ENCODE data around the gene VASH1. TPM values are rescaled to one million over a fixed set of nuclear protein-coding genes. Genes with fewer than 3 reads are reported as not detected.
"Not testable (repeated sequence)": the region's sequence is repeated elsewhere in the genome, so short reads cannot be mapped to it uniquely, and the experiment has no call there.

Gene VASH1
- polyA plus RNA-seq, 1 donor (not counting 4 experiments of a cell fraction or from before 2014, with no cell fraction given), result 0.12 TPM

DNA sequence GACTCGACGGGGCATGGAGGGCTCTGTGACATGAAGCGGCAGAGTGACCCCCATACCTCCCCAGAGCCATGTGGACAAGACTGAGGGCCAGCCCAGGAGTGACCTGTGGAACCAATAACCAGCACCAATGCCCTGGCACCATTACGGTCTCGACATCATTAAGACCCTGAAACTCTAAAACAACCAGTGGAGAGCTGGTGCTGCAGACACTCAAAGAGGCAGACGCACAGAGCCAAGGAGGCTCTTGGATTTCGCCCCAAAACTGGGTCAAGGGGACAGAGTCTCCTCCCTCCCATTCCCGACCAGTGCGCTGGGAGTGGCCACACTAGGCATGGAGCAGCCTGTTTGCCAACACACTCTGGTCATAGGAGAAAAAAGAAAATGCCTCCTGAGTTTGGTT, 41.6 kb upstream of the VASH1 start:
- H2AFZ ChIP-seq (ENCODE audit: control insufficient read depth, low read length), result no peak overlapping the region
- no peaks in the 10 kb centered on the region for H3K27me3 ChIP-seq (ENCODE audit: control insufficient read depth, extremely low read depth, insufficient read depth, low read length)
- DNase-seq (ENCODE audit: low read depth, low spot score) (no peak), FAIRE-seq (no peak)
- no peaks in the 10 kb centered on the region for H3K9me1 ChIP-seq (ENCODE audit: control insufficient read depth, extremely low read depth, insufficient read depth, low read length)
- no peaks in the 10 kb centered on the region for H3K79me2 ChIP-seq (ENCODE audit: control insufficient read depth, insufficient read depth, low read length)
- H4K20me1 ChIP-seq (ENCODE audit: control insufficient read depth, extremely low read depth, insufficient read depth, low read length), result no peaks in the 10 kb centered on the region
- no peak for TF ChIP-seq EZH2 (IDR thresholded peaks at IDR 0.05; ENCODE audit: low read length)
- TF ChIP-seq, protein P1, sequence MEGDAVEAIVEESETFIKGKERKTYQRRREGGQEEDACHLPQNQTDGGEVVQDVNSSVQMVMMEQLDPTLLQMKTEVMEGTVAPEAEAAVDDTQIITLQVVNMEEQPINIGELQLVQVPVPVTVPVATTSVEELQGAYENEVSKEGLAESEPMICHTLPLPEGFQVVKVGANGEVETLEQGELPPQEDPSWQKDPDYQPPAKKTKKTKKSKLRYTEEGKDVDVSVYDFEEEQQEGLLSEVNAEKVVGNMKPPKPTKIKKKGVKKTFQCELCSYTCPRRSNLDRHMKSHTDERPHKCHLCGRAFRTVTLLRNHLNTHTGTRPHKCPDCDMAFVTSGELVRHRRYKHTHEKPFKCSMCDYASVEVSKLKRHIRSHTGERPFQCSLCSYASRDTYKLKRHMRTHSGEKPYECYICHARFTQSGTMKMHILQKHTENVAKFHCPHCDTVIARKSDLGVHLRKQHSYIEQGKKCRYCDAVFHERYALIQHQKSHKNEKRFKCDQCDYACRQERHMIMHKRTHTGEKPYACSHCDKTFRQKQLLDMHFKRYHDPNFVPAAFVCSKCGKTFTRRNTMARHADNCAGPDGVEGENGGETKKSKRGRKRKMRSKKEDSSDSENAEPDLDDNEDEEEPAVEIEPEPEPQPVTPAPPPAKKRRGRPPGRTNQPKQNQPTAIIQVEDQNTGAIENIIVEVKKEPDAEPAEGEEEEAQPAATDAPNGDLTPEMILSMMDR (optimal IDR thresholded peaks at IDR 0.05 in 1 of 3, IDR thresholded peaks at IDR 0.05 in 1 of 3, conservative IDR thresholded peaks at IDR 0.05 in 1 of 3; ENCODE audit: extremely low read depth in 1 of 3, insufficient read depth in 2 of 3, low read length in 3 of 3), result no peak
- no peak overlapping the region for H3K9ac ChIP-seq (ENCODE audit: control insufficient read depth, extremely low read depth, insufficient read depth, low read length)
- no peak overlapping the region for H3K4me2 ChIP-seq (ENCODE audit: control insufficient read depth, extremely low read depth, insufficient read depth, low read depth, low read length)
- dilution Hi-C loops (cut with MboI; ENCODE audit: extremely low pct_ligation_motif_present, low sequenced_read_pairs), result no loop called here
- H3K36me3 ChIP-seq (ENCODE audit: control insufficient read depth in 2 of 2, extremely low read depth in 1 of 2, insufficient read depth in 2 of 2, low read length in 2 of 2), result no peaks in the 10 kb centered on the region
- no peaks in the 10 kb centered on the region for H3K4me1 ChIP-seq (ENCODE audit: control insufficient read depth, extremely low read depth, insufficient read depth, low read length)
- H3K27ac ChIP-seq (ENCODE audit: control insufficient read depth, insufficient read depth, low read length), result no peak overlapping the region
- H3K4me3 ChIP-seq (ENCODE audit: control insufficient read depth in 2 of 3, extremely low read depth in 1 of 3, insufficient read depth in 2 of 3, low read depth in 1 of 3, low read length in 3 of 3), result no peak overlapping the region
- H3K9me3 ChIP-seq (ENCODE audit: control insufficient read depth, low read depth, low read length), result no peaks in the 10 kb centered on the region

- no peak for DNase-seq (ENCODE audit: low read depth, low spot score)
- Histone ChIP-seq H3K27me3 (ENCODE audit: control insufficient read depth, extremely low read depth, insufficient read depth, low read length) (no peaks in the 10 kb centered on the region), H3K4me1 (ENCODE audit: control insufficient read depth, extremely low read depth, insufficient read depth, low read length) (no peaks in the 10 kb centered on the region)
These were observed 40.9 kb upstream of the VASH1 start for GRCh38 chr14:76720382-76720813.

GRCh38 chr14:76721506-76721905, 39.8 kb upstream of the VASH1 start:
- H3K4me2 ChIP-seq (ENCODE audit: control insufficient read depth, extremely low read depth, insufficient read depth, low read depth, low read length); H3K79me2 ChIP-seq (ENCODE audit: control insufficient read depth, insufficient read depth, low read length); H3K4me1 ChIP-seq (ENCODE audit: control insufficient read depth, extremely low read depth, insufficient read depth, low read length); H3K36me3 ChIP-seq (ENCODE audit: control insufficient read depth in 2 of 2, extremely low read depth in 1 of 2, insufficient read depth in 2 of 2, low read length in 2 of 2); H3K9ac ChIP-seq (ENCODE audit: control insufficient read depth, extremely low read depth, insufficient read depth, low read length); FAIRE-seq; H3K27ac ChIP-seq (ENCODE audit: control insufficient read depth, insufficient read depth, low read length); H3K9me1 ChIP-seq (ENCODE audit: control insufficient read depth, extremely low read depth, insufficient read depth, low read length); H4K20me1 ChIP-seq (ENCODE audit: control insufficient read depth, extremely low read depth, insufficient read depth, low read length); H3K9me3 ChIP-seq (ENCODE audit: control insufficient read depth, low read depth, low read length); H3K4me3 ChIP-seq (ENCODE audit: control insufficient read depth in 2 of 3, extremely low read depth in 1 of 3, insufficient read depth in 2 of 3, low read depth in 1 of 3, low read length in 3 of 3); H3K27me3 ChIP-seq (ENCODE audit: control insufficient read depth, extremely low read depth, insufficient read depth, low read length); H2AFZ ChIP-seq (ENCODE audit: control insufficient read depth, low read length); dilution Hi-C loops (cut with MboI; ENCODE audit: extremely low pct_ligation_motif_present, low sequenced_read_pairs); DNase-seq (ENCODE audit: low read depth, low spot score): not testable (repeated sequence)

More at GRCh38 chr14:76720382-76720813, 40.9 kb upstream of the VASH1 start:
- no peaks in the 10 kb centered on the region for H4K20me1 ChIP-seq (ENCODE audit: control insufficient read depth, extremely low read depth, insufficient read depth, low read length)
- no peak overlapping the region for H3K9ac ChIP-seq (ENCODE audit: control insufficient read depth, extremely low read depth, insufficient read depth, low read length)
- H3K36me3 ChIP-seq (ENCODE audit: control insufficient read depth in 2 of 2, extremely low read depth in 1 of 2, insufficient read depth in 2 of 2, low read length in 2 of 2), result no peaks in the 10 kb centered on the region
- H3K4me2 ChIP-seq (ENCODE audit: control insufficient read depth, extremely low read depth, insufficient read depth, low read depth, low read length), result no peak overlapping the region
- no peak for FAIRE-seq
- no peaks in the 10 kb centered on the region for H3K9me3 ChIP-seq (ENCODE audit: control insufficient read depth, low read depth, low read length)
- H3K27ac ChIP-seq (ENCODE audit: control insufficient read depth, insufficient read depth, low read length), result no peak overlapping the region
- no peaks in the 10 kb centered on the region for H3K79me2 ChIP-seq (ENCODE audit: control insufficient read depth, insufficient read depth, low read length)
- no peaks in the 10 kb centered on the region for H3K9me1 ChIP-seq (ENCODE audit: control insufficient read depth, extremely low read depth, insufficient read depth, low read length)
- H2AFZ ChIP-seq (ENCODE audit: control insufficient read depth, low read length), result no peak overlapping the region
- TF ChIP-seq, protein P1 (optimal IDR thresholded peaks at IDR 0.05 in 1 of 3, IDR thresholded peaks at IDR 0.05 in 1 of 3, conservative IDR thresholded peaks at IDR 0.05 in 1 of 3; ENCODE audit: extremely low read depth in 1 of 3, insufficient read depth in 2 of 3, low read length in 3 of 3), result no peak
- TF ChIP-seq EZH2 (IDR thresholded peaks at IDR 0.05; ENCODE audit: low read length), result no peak
- dilution Hi-C loops (cut with MboI; ENCODE audit: extremely low pct_ligation_motif_present, low sequenced_read_pairs), result no loop called here
- no peak overlapping the region for H3K4me3 ChIP-seq (ENCODE audit: control insufficient read depth in 2 of 3, extremely low read depth in 1 of 3, insufficient read depth in 2 of 3, low read depth in 1 of 3, low read length in 3 of 3)

All from keratinocyte (primary cell).